Bronchial epithelial cell (primary cell): ENCODE results near the gene POLR1A. TPM values are rescaled to one million over a fixed set of nuclear protein-coding genes. Genes with fewer than 3 reads are reported as not detected.
A peak's percentile ranks its signal among the peaks of the same experiment; 100 is the strongest.

ENCODE experiments used
- DNase-seq: peaks from one replicate; pipeline ENCODE4 v3.0.0-alpha.2; 2010; ENCODE audit warnings: low read depth
- FAIRE-seq: peaks from 2 replicates; lab custom pipeline; 2011; peaks lifted over from hg19 to GRCh38; lab: Jason Lieb, UNC
- H3K27me3 ChIP-seq: 2 replicates; pipeline ENCODE4 v1.5.1; 2011; ENCODE audit warnings: low read length; ENCODE audit not compliant: control insufficient read depth, insufficient read depth
- H3K36me3 ChIP-seq: 2 replicates; pipeline ENCODE4 v1.5.1; 2011; ENCODE audit warnings: low read length; ENCODE audit not compliant: control insufficient read depth, insufficient read depth
- H3K4me3 ChIP-seq: 2 replicates; pipeline ENCODE4 v1.5.1; 2011; ENCODE audit warnings: mild to moderate bottlenecking, low read depth, low read length, control low read depth
- total RNA-seq: library from RNA; depleted of rRNA; stranded (reverse); fragments of >200 nt; gene quantifications from 2 replicates; pipeline ENCODE4 v1.2.1, GENCODE V29; 2014
- TF ChIP-seq, protein P1 (sequence below): IDR thresholded peaks from 2 replicates; pipeline ENCODE4 v1.5.1; 2011; ENCODE audit warnings: mild to moderate bottlenecking, moderate library complexity, low read length, control low read depth, inconsistent platforms; ENCODE audit not compliant: insufficient read depth, severe bottlenecking

The POLR1A gene
- total RNA-seq, 1 donor from 2014 or later = 9.7 TPM

DNA sequence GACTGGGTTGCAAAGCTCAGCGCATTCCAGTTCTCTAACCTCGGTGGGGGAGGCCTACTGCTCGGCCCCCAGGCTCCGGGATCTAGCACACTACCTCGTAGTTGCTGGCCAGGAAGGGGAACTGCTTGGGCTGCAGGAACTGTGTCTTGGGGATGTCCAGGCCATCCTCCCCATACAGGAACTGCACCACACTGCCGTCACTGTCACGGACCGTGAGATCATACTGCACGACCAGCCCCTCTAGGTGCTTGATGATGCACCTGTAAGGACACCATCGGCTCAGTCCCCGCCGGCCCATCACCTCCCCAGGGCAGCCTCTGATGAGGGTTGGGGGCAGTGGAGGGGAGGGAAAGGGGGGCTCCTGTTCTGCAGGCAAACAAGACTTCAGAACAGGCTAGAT lies 61.6 kb downstream of the POLR1A start:
- Histone ChIP-seq H3K27me3 (no peaks in the 10 kb centered on the region), H3K4me3 (no peak overlapping the region), H3K36me3 (peaks cover 50% of the 10 kb centered on the region)
- DNase-seq = no peak
- no peak for FAIRE-seq
- TF ChIP-seq, protein P1, sequence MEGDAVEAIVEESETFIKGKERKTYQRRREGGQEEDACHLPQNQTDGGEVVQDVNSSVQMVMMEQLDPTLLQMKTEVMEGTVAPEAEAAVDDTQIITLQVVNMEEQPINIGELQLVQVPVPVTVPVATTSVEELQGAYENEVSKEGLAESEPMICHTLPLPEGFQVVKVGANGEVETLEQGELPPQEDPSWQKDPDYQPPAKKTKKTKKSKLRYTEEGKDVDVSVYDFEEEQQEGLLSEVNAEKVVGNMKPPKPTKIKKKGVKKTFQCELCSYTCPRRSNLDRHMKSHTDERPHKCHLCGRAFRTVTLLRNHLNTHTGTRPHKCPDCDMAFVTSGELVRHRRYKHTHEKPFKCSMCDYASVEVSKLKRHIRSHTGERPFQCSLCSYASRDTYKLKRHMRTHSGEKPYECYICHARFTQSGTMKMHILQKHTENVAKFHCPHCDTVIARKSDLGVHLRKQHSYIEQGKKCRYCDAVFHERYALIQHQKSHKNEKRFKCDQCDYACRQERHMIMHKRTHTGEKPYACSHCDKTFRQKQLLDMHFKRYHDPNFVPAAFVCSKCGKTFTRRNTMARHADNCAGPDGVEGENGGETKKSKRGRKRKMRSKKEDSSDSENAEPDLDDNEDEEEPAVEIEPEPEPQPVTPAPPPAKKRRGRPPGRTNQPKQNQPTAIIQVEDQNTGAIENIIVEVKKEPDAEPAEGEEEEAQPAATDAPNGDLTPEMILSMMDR = no peak

DNA sequence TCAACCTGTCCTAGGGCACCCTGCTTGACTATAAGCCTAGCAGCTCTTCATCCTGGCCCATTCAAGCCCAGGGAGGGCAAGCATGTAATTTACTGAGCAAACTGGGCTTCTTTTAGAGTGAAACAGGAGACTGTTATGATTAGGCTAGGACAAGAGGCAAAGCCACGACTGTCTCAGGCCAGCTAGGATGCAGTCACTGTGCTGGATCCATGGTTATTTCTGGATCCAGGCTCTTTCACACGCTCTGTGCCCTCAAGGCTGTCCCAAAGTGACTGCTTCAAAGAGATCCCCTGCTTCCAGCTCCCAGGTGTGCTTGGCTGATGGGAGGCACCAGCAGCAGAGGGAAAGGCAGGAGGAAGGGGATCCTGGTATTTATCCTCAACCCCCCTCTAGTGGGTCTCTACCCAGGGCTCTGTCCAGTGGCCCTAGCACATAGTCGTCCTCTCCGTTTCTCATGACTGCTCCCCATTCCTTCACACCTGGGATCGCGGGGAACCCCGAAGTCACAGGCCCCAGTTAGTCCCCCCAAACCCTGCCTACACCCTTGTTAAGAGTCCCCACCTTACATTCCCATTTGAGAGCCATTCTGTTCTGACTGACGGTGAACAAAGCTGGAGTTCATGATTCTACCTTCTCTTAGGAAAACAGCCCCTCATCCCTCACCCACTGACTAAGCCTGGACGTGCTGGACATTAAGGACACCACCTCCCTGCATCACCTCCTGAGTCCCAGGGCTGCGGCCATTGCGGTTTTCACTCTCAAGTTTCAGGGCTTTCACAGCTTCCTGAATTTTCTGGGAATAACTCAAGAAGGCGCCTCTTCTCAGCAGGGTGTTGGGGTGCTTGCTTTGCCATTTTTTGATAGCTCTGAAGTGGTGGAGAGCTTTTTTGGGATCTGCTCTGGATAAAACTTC lies 63.2 kb downstream of the POLR1A start:
- DNase-seq (no peak), FAIRE-seq (no peak)
- TF ChIP-seq, protein P1 = no peak
- Histone ChIP-seq H3K27me3 (no peaks in the 10 kb centered on the region), H3K4me3 (no peak overlapping the region), H3K36me3 (peaks cover 38% of the 10 kb centered on the region)

DNA sequence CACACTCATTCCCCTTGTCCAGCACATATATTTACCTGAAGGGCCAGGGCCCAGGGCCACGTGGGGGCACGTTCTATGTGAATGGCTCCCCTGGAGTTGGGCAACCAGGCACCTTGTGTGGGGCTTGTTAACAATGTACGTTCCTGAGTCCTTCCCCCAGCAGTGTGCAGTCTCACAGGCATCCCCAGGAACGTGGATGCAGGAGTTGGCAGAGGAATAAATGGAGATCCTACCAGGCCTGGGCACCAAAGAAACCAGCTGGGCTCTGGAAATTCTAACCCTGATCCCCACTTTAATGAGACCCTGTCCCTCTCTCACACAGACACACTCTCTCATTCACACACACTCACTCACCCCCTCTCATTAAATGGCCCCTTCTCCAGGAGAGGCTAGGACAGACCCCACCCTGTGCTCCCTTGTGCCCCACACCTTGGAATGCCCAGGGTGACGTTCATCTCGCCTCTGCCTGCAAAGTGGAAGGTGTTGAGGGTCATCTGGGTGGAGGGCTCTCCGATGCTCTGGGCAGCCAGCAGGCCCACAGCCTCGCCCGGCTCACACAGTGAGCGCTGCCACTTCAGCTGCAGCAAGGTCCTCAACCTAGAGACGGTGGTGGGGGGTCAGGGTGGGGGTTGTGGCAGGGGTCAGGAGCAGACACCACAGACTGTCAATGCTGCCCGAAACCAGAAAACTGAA lies 65.6 kb downstream of the POLR1A start:
- DNase-seq = no peak

DNA sequence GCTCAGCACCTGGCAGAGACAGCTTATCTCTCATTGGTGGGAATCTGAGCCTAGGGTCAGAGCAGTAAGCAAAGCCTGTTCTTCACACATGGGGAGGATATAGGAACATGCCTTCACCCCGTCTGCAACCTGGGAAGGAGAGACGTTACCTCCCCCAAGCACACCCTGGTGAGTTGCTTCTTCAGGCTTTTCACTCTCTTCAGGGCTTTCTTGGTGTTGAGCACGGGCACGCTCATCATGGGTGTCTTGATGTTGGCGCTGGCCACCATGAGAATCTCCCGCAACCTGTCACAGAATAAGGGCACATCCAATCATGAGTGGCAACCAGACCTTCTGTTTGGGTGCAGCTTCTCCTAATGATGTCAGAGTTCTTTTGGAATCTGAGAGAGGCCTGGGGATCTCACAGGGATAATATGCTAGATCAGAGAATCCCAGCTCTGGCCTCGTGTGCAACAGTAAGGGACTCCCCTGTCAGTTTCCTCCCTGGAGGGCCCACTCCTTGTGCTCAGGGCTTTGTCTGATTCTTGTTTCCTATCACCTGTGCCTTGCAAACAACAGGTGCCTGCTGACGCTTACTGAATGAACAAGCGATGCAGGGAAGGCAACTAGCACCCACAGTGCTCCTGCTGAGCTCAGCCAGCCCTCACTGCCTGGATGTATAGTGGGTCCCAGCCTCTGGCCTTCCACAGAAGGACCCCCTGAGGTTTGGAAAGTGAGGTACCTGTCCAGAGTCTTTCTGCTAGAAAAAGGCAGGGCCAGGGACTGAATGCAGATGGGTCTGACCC lies 66.3 kb downstream of the POLR1A start:
- FAIRE-seq (no peak), DNase-seq (no peak)
- TF ChIP-seq, protein P1 = no peak
- Histone ChIP-seq H3K27me3 (no peaks in the 10 kb centered on the region), H3K36me3 (peaks cover 26% of the 10 kb centered on the region), H3K4me3 (no peak overlapping the region)

More for the DNA sequence above, 65.6 kb downstream of the POLR1A start:
- Histone ChIP-seq H3K36me3 (peaks cover 30% of the 10 kb centered on the region), H3K4me3 (no peak overlapping the region), H3K27me3 (no peaks in the 10 kb centered on the region)
- no peak for FAIRE-seq
- TF ChIP-seq, protein P1 = no peak

DNA sequence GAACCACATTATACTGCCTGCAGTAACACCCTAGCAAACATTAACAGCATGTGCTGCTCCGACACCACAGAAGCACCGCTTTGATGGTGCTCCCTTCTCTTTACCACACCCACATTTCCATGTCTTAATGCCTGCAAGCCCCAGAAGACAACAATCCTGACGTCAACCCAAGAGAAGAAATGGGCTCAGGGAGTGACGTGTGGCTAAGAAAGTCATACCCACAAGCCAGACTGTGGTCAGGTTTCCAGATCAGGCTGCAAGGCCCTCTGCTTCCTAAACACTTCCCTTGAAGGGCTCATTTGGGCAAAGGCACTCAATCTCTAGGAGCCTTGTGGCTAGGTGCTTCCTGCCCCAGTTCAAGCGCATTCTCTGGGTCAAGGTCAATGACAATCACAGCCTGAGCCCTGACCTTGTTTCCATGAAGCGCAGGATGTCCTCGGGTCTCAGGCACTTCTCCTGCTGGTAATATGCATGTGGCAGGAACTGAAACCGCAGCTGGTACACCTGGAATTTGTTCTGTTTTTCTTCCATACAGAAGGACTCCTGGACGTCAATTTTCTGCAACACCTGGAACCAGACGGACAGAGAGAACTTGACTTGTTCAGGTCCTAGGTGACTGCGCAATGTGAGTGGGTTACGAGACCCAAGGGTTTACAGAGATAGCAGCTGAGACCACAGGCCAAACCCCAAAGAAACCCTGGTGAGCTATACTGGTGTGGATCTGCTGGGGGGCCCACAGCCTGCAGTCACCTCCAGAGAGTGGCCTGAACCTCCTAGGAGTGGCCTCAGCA lies 67.2 kb downstream of the POLR1A start:
- peak; percentile 68 for FAIRE-seq
- DNase-seq = no peak
- H3K4me3 ChIP-seq = no peak overlapping the region
- H3K36me3 ChIP-seq = peaks cover 30% of the 10 kb centered on the region
- TF ChIP-seq, protein P1 = no peak
- H3K27me3 ChIP-seq = no peaks in the 10 kb centered on the region
